M059J (cell line): ENCODE measurements around the gene BEAN1. TPM values are rescaled to one million over a fixed set of nuclear protein-coding genes. Genes with fewer than 3 reads are reported as not detected.

Experiments
- DNase-seq: peaks from one replicate; pipeline ENCODE4 v3.0.0-alpha.2; 2012; ENCODE audit warnings: low read depth
- total RNA-seq: library from RNA; depleted of rRNA; stranded (reverse); fragments of >200 nt; shearing (Covaris generic); gene quantifications from 2 replicates; pipeline ENCODE4 v1.2.3, GENCODE V29; 2014

Gene BEAN1
- total RNA-seq, 1 experiment from 2014 or later, result not detected

- no peak for DNase-seq
These were observed 7.6 kb upstream of the BEAN1 start for GRCh38 chr16:66419527-66419926.

GRCh38 chr16:66420396-66420795 is 6.7 kb upstream of the BEAN1 start:
- DNase-seq, result no peak

GRCh38 chr16:66421891-66422290 is 5.2 kb upstream of the BEAN1 start:
- no peak for DNase-seq

GRCh38 chr16:66422366-66422765 is 4.7 kb upstream of the BEAN1 start:
- DNase-seq, result no peak

GRCh38 chr16:66423177-66423576 is 3.9 kb upstream of the BEAN1 start:
- DNase-seq, result no peak

GRCh38 chr16:66425651-66426050 is 1.4 kb upstream of the BEAN1 start:
- DNase-seq, result no peak

GRCh38 chr16:66426112-66427035 is 721 bp upstream of the BEAN1 start:
- DNase-seq, result no peak

- DNase-seq, result peak; percentile 23
These were observed 981 bp downstream of the BEAN1 start for GRCh38 chr16:66427871-66428681.

- no peak for DNase-seq
These were observed 1.7 kb downstream of the BEAN1 start for GRCh38 chr16:66428682-66429251.

- DNase-seq, result no peak
These were observed 2.3 kb downstream of the BEAN1 start for GRCh38 chr16:66429290-66429962.

GRCh38 chr16:66430214-66430613 is 3.1 kb downstream of the BEAN1 start:
- no peak for DNase-seq

- no peak for DNase-seq
These were observed 4.7 kb downstream of the BEAN1 start for GRCh38 chr16:66431760-66432159.

GRCh38 chr16:66432429-66432828 is 5.3 kb downstream of the BEAN1 start:
- no peak for DNase-seq

- no peak for DNase-seq
These were observed 7.7 kb downstream of the BEAN1 start for GRCh38 chr16:66434619-66435430.

- DNase-seq, result no peak
These were observed 8.8 kb downstream of the BEAN1 start for GRCh38 chr16:66435896-66436295.

GRCh38 chr16:66437391-66437945 is 10.4 kb downstream of the BEAN1 start:
- no peak for DNase-seq

- no peak for DNase-seq
These were observed 11.4 kb downstream of the BEAN1 start for GRCh38 chr16:66438536-66438935.

- no peak for DNase-seq
These were observed 12.1 kb downstream of the BEAN1 start for GRCh38 chr16:66439051-66439730.

- DNase-seq, result no peak
These were observed 13.2 kb downstream of the BEAN1 start for GRCh38 chr16:66440271-66440802.

GRCh38 chr16:66440970-66441369 is 13.9 kb downstream of the BEAN1 start:
- no peak for DNase-seq
